Measurements from ENCODE around the gene MTERF4. TPM values are rescaled to one million over a fixed set of nuclear protein-coding genes. Genes with fewer than 3 reads are reported as not detected.

MTERF4 gene
- total RNA-seq, 4 donors from 2014 or later, result 67.8 to 110 (median 91.0) TPM

GRCh38 chr2:241070361-241070760, 31.7 kb downstream of the MTERF4 start:
- Histone ChIP-seq H3K9me3 (no peaks in the 10 kb centered on the region), H3K36me3 (peaks cover 69 to 75% of the 10 kb centered on the region in 2 donors), H3K27me3 (no peaks in the 10 kb centered on the region), H3K4me1 (peaks cover 0 to 8% of the 10 kb centered on the region in 2 donors), H3K4me3 (replicated peaks in 1 of 3) (no peak overlapping the region), H3K27ac (no peak overlapping the region)
- TF ChIP-seq CTCF (IDR thresholded peaks at IDR 0.05), result no peak
- TF ChIP-seq POLR2A (IDR thresholded peaks at IDR 0.05), result no peak
- DNase-seq, result no peak
- intact Hi-C loops (cut with DNase I), result no loop called here
- WGBS, 2 donors, result 96 to 98% methylated on average over 12 to 13 of the region's 13 CpGs

- H3K36me3 ChIP-seq, result peaks cover 64 to 80% of the 10 kb centered on the region in 2 donors
- H3K4me1 ChIP-seq, result peaks cover 4 to 13% of the 10 kb centered on the region in 2 donors
- intact Hi-C loops (cut with DNase I), result no loop called here
- no peak overlapping the region for H3K4me3 ChIP-seq (replicated peaks in 1 of 3)
- H3K9me3 ChIP-seq, result no peaks in the 10 kb centered on the region
- no peak overlapping the region for H3K27ac ChIP-seq
- no peaks in the 10 kb centered on the region for H3K27me3 ChIP-seq
- DNase-seq, result peak in 1 of 2 donors; percentile 1
- 87% methylated on average over 8 to 24 of the region's 26 CpGs for WGBS, 2 donors
- no peak for TF ChIP-seq POLR2A (IDR thresholded peaks at IDR 0.05)
- no peak for TF ChIP-seq CTCF (IDR thresholded peaks at IDR 0.05)
These were observed 32.2 kb downstream of the MTERF4 start for GRCh38 chr2:241069821-241070281.

GRCh38 chr2:241068942-241069810, 32.9 kb downstream of the MTERF4 start:
- intact Hi-C loops (cut with DNase I), result no loop called here
- DNase-seq, result no peak
- H3K4me1 ChIP-seq, result peaks cover 11 to 19% of the 10 kb centered on the region in 2 donors
- no peak overlapping the region for H3K4me3 ChIP-seq (replicated peaks in 1 of 3)
- no peaks in the 10 kb centered on the region for H3K9me3 ChIP-seq
- no peak overlapping the region for H3K27ac ChIP-seq
- peaks cover 59 to 79% of the 10 kb centered on the region in 2 donors for H3K36me3 ChIP-seq
- WGBS, 2 donors, result 90 to 92% methylated on average over 7 to 22 of the region's 28 CpGs
- TF ChIP-seq POLR2A (IDR thresholded peaks at IDR 0.05) (no peak), CTCF (IDR thresholded peaks at IDR 0.05) (no peak)
- H3K27me3 ChIP-seq, result no peaks in the 10 kb centered on the region

GRCh38 chr2:241068136-241068941, 33.7 kb downstream of the MTERF4 start:
- Histone ChIP-seq H3K27me3 (no peaks in the 10 kb centered on the region), H3K9me3 (no peaks in the 10 kb centered on the region), H3K4me1 (peaks cover 12 to 26% of the 10 kb centered on the region in 2 donors), H3K27ac (no peak overlapping the region), H3K4me3 (replicated peaks in 1 of 3) (no peak overlapping the region), H3K36me3 (peaks cover 50 to 71% of the 10 kb centered on the region in 2 donors)
- no peak for DNase-seq
- TF ChIP-seq POLR2A (IDR thresholded peaks at IDR 0.05) (no peak), CTCF (IDR thresholded peaks at IDR 0.05) (no peak)
- WGBS, 2 donors, result 93% methylated on average over 23 of the region's 25 CpGs
- intact Hi-C loops (cut with DNase I), result no loop called here

Data from thyroid gland (tissue), 4 donors.